Measurements from ENCODE around the gene USP10. TPM values are rescaled to one million over a fixed set of nuclear protein-coding genes. Genes with fewer than 3 reads are reported as not detected.

The USP10 gene
- total RNA-seq, 1 donor from 2014 or later: 73.4 TPM

DNA sequence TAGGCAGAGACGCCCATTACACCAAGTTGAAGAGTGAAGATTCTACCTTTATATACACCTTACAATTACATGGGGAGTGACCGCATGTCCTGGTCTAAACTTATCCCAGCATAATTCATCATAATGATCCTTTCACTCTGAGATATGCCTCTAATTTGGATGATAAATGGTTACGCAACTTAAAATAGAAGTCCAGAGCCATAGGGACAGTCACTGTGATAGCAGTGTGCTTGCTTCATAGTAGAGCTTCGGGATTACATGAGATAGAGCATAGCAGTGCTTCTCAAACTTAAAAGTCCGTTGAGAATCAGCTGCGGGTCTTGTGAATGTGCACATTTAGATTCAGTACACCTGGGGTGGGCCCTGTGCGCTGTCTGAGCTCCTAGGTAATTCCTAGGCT lies 16.9 kb downstream of the USP10 start:
- TF ChIP-seq CTCF (conservative IDR thresholded peaks at IDR 0.05; ENCODE audit: low read depth, low read length): no peak
- no peak overlapping the region for H3K4me3 ChIP-seq (ENCODE audit: low read depth, low read length)
- DNase-seq (ENCODE audit: low read depth): no peak

GRCh38 chr16:84717484-84717883 lies 17.7 kb downstream of the USP10 start:
- DNase-seq (ENCODE audit: low read depth): no peak
- TF ChIP-seq CTCF (conservative IDR thresholded peaks at IDR 0.05; ENCODE audit: low read depth, low read length): no peak
- H3K4me3 ChIP-seq (ENCODE audit: low read depth, low read length): no peak overlapping the region

- TF ChIP-seq CTCF (conservative IDR thresholded peaks at IDR 0.05; ENCODE audit: low read depth, low read length): no peak
- DNase-seq (ENCODE audit: low read depth): no peak
Measured at GRCh38 chr16:84720177-84720579, 20.4 kb downstream of the USP10 start.

DNA sequence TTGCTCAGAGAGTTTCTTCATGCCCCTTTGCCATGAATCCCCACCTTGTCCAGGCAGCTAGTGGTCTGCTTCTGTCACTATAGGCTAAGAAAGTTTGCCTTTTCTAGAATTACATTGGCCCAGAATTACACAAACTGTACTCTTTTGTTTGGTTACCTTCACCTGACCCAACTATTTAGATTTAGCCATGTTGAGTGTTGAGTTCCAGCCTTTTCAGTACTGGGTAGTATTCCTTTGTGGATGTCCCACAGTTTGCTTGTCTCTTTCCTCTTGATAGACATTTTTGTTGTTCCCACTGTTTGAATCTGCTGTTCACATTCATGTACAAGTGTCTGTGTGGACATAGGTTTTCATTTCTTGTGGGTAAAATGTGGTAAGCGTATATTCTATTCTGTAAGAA lies 22.3 kb downstream of the USP10 start:
- H3K4me3 ChIP-seq (ENCODE audit: low read depth, low read length): no peak overlapping the region
- no peak for DNase-seq (ENCODE audit: low read depth)
- TF ChIP-seq CTCF (conservative IDR thresholded peaks at IDR 0.05; ENCODE audit: low read depth, low read length): no peak

More at GRCh38 chr16:84720177-84720579, 20.4 kb downstream of the USP10 start:
- H3K4me3 ChIP-seq (ENCODE audit: low read depth, low read length): no peak overlapping the region

GRCh38 chr16:84723906-84724305 lies 24.1 kb downstream of the USP10 start:
- no peak for TF ChIP-seq CTCF (conservative IDR thresholded peaks at IDR 0.05; ENCODE audit: low read depth, low read length)
- no peak for DNase-seq (ENCODE audit: low read depth)
- no peak overlapping the region for H3K4me3 ChIP-seq (ENCODE audit: low read depth, low read length)

GRCh38 chr16:84724606-84725309 lies 25.0 kb downstream of the USP10 start:
- DNase-seq (ENCODE audit: low read depth): no peak
- no peak overlapping the region for H3K4me3 ChIP-seq (ENCODE audit: low read depth, low read length)
- no peak for TF ChIP-seq CTCF (conservative IDR thresholded peaks at IDR 0.05; ENCODE audit: low read depth, low read length)

DNA sequence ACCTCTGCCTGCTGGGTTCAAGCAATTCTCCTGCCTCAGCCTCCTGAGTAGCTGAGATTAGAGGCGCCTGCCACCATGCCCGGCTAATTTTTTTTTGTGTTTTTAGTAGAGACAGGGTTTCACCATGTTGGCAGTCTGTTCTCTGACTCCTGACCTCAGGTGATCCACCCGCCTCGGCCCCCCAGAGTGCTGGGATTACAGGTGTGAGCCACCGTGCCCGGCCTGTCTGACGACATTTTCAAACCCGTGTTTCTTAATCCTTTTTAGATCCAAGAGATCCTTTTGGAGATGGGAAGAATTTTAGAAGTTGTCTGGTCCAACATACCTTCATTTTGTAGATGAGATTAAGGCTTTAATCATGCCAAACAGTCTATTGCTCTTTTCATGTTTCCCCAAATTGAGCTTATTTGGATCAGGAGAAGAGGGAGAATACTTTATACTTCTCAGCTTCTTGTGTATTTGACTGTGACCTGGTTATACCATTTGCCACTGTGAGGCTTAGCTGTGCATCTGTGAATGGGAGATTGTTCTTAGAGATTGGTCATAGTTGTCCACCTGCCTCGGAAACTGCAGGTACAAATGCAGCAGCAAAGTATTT lies 25.8 kb downstream of the USP10 start:
- TF ChIP-seq CTCF (conservative IDR thresholded peaks at IDR 0.05; ENCODE audit: low read depth, low read length): no peak
- no peak for DNase-seq (ENCODE audit: low read depth)
- no peak overlapping the region for H3K4me3 ChIP-seq (ENCODE audit: low read depth, low read length)
